Endothelial cell of umbilical vein (primary cell): ENCODE data around the gene ADAMTS6. TPM values are rescaled to one million over a fixed set of nuclear protein-coding genes. Genes with fewer than 3 reads are reported as not detected.

ENCODE experiments used
- BruUV-seq: library from RNA; stranded (reverse); fragments of 400-500 nt; replicated peaks from 2 replicates; lab custom pipeline; 2021; lab: Mats Ljungman, UMichigan
- CTCF ChIA-PET: fragments of 300-600, 350-600 bp; sonication (Branson Sonifier 250); formaldehyde crosslinking; loops from one replicate; lab custom pipeline; 2021; ENCODE audit warnings: antibody characterized with exemption, inconsistent platforms; lab: Charles Lee
- POLR2A ChIA-PET: fragments of 300-600, 350-600 bp; sonication (Branson Sonifier 250); formaldehyde crosslinking; loops from one replicate; lab custom pipeline; 2021; ENCODE audit warnings: antibody characterized with exemption, inconsistent platforms; lab: Charles Lee
- DNase-seq: peaks from one replicate; pipeline ENCODE4 v3.0.0-alpha.2; 2011; ENCODE audit warnings: low read depth, low spot score
- FAIRE-seq: peaks from 2 replicates; lab custom pipeline; 2011; peaks lifted over from hg19 to GRCh38; lab: Jason Lieb, UNC
- H2AFZ ChIP-seq: 2 replicates; pipeline ENCODE4 v1.6.0; 2012; ENCODE audit warnings: low read depth, low read length, control low read depth, inconsistent platforms
- H3K27ac ChIP-seq: 2 replicates; pipeline ENCODE4 v1.5.1; 2011; ENCODE audit warnings: low read depth, mild to moderate bottlenecking, control low read depth, low read length, moderate library complexity; ENCODE audit not compliant: insufficient read depth
- H3K27me3 ChIP-seq, 2 experiments: 2 replicates each; pipeline versions ENCODE4 v1.6.0 to v1.6.1; 2011; ENCODE audit warnings: low read length in 2 of 2, mixed read lengths in 1 of 2; ENCODE audit not compliant: control insufficient read depth in 2 of 2, insufficient read depth in 2 of 2
- H3K36me3 ChIP-seq, 2 experiments: 2 replicates in 1 of 2; 3 replicates in 1 of 2; pipeline ENCODE4 v1.5.1; 2011; ENCODE audit warnings: low read length in 2 of 2, mild to moderate bottlenecking in 1 of 2, moderate library complexity in 1 of 2; ENCODE audit not compliant: control insufficient read depth in 2 of 2, insufficient read depth in 2 of 2; ENCODE audit errors: extremely low read depth in 1 of 2
- H3K4me1 ChIP-seq: 3 replicates; pipeline ENCODE4 v1.5.1; 2011; ENCODE audit warnings: mild to moderate bottlenecking, low read length; ENCODE audit not compliant: control insufficient read depth, insufficient read depth; ENCODE audit errors: extremely low read depth
- H3K4me2 ChIP-seq: 2 replicates; pipeline ENCODE4 v1.6.1; 2011; ENCODE audit warnings: low read length, control low read depth, mixed read lengths; ENCODE audit not compliant: insufficient read depth
- H3K4me3 ChIP-seq, 3 experiments: fragments of 200-600 bp in 1 of 3; sonication (generic), shearing (Covaris generic) in 1 of 3; replicated peaks in 1 of 3; 2 replicates each; pipeline ENCODE4 v1.5.1; 2011 to 2016; ENCODE audit warnings: control low read depth in 3 of 3, low read length in 3 of 3, mild to moderate bottlenecking in 2 of 3, inconsistent platforms in 1 of 3, low read depth in 1 of 3, moderate library complexity in 1 of 3; ENCODE audit not compliant: insufficient read depth in 1 of 3
- H3K79me2 ChIP-seq: 2 replicates; pipeline ENCODE4 v1.6.0; 2012; ENCODE audit warnings: low read length, inconsistent platforms; ENCODE audit not compliant: control insufficient read depth, insufficient read depth
- H3K9ac ChIP-seq: replicated peaks from 2 replicates; pipeline ENCODE3; 2011; ENCODE audit warnings: low read length, control low read depth; ENCODE audit not compliant: insufficient read depth; ENCODE audit errors: extremely low read depth
- H3K9me1 ChIP-seq: replicated peaks from 3 replicates; pipeline ENCODE4 v1.6.0; 2011; ENCODE audit warnings: mild to moderate bottlenecking, low read length; ENCODE audit not compliant: control insufficient read depth, insufficient read depth; ENCODE audit errors: extremely low read depth
- H3K9me3 ChIP-seq: replicated peaks from 2 replicates; pipeline ENCODE4 v1.5.1; 2012; ENCODE audit warnings: low read length, inconsistent platforms; ENCODE audit not compliant: control insufficient read depth, insufficient read depth
- H4K20me1 ChIP-seq: replicated peaks from 2 replicates; pipeline ENCODE3; 2011; ENCODE audit warnings: mild to moderate bottlenecking, low read length; ENCODE audit not compliant: control insufficient read depth, insufficient read depth; ENCODE audit errors: extremely low read depth
- CTCF ChIP-seq, 2 donors: IDR thresholded peaks; 1 replicate in 1 of 2; 2 replicates in 1 of 2; pipeline ENCODE4 v1.5.1; 2011; ENCODE audit warnings: low read length in 2 of 2, mild to moderate bottlenecking in 2 of 2, moderate library complexity in 2 of 2, control low read depth in 1 of 2, inconsistent platforms in 1 of 2, low read depth in 1 of 2; ENCODE audit not compliant: insufficient read depth in 1 of 2; ENCODE audit errors: extremely low read depth in 1 of 2
- GATA2 ChIP-seq: IDR thresholded peaks from 2 replicates; pipeline ENCODE4 v1.7.0; 2011; ENCODE audit warnings: low read depth, mild to moderate bottlenecking, moderate library complexity, mixed read lengths, low read length; ENCODE audit not compliant: insufficient read length, insufficient read depth
- JUN ChIP-seq: IDR thresholded peaks from 2 replicates; pipeline ENCODE4 v1.6.1; 2011; ENCODE audit warnings: borderline replicate concordance, low read depth; ENCODE audit not compliant: insufficient read length, insufficient read depth
- MYC ChIP-seq: IDR thresholded peaks from one replicate; pipeline ENCODE4 v1.6.1; 2011; ENCODE audit warnings: mild to moderate bottlenecking, low read depth, low read length
- POLR2A ChIP-seq: IDR thresholded peaks from 2 replicates; pipeline ENCODE4 v1.6.1; 2012; ENCODE audit warnings: low read depth, mild to moderate bottlenecking, control low read depth, low read length
- POLR2AphosphoS5 ChIP-seq: IDR thresholded peaks from 2 replicates; pipeline ENCODE4 v1.6.1; 2012; ENCODE audit warnings: low read depth, mild to moderate bottlenecking, control low read depth, low read length, moderate library complexity; ENCODE audit not compliant: insufficient read depth
- dilution Hi-C: fragments of 300-500 bp; cut with MboI; formaldehyde crosslinking; loops from one replicate; pipeline ENCODE4 v1.15.0; 2019; ENCODE audit warnings: low sequenced_read_pairs; ENCODE audit not compliant: extremely low pct_ligation_motif_present
- intact Hi-C: fragments of 100-400 bp; cut with micrococcal nuclease; formaldehyde crosslinking; loops from one replicate; pipeline ENCODE4 v1.10.0; 2022
- polyA plus RNA-seq, 4 experiments: library from polyadenylated mRNA; depleted of rRNA in 3 of 4; stranded (reverse) in 3 of 4; unstranded in 1 of 4; fragments of >200 nt; gene quantifications; 2 replicates each; pipeline versions ENCODE4 v1.2.1 to v1.2.3, GENCODE V29; 2011 to 2012; ENCODE audit warnings: missing spikeins in 1 of 4
- total RNA-seq: library from RNA; stranded (reverse); gene quantifications from 2 replicates; pipeline ENCODE4 v1.2.3, GENCODE V29; 2021
- TF ChIP-seq, protein P1 (sequence below): IDR thresholded peaks from 2 replicates; pipeline ENCODE4 v1.6.1; 2011; ENCODE audit not compliant: insufficient read depth, insufficient read length

ADAMTS6 gene
- total and polyA plus RNA-seq, 2 donors (not counting 3 experiments of a cell fraction or from before 2014, with no cell fraction given) = 20.4 to 43.4 TPM

DNA sequence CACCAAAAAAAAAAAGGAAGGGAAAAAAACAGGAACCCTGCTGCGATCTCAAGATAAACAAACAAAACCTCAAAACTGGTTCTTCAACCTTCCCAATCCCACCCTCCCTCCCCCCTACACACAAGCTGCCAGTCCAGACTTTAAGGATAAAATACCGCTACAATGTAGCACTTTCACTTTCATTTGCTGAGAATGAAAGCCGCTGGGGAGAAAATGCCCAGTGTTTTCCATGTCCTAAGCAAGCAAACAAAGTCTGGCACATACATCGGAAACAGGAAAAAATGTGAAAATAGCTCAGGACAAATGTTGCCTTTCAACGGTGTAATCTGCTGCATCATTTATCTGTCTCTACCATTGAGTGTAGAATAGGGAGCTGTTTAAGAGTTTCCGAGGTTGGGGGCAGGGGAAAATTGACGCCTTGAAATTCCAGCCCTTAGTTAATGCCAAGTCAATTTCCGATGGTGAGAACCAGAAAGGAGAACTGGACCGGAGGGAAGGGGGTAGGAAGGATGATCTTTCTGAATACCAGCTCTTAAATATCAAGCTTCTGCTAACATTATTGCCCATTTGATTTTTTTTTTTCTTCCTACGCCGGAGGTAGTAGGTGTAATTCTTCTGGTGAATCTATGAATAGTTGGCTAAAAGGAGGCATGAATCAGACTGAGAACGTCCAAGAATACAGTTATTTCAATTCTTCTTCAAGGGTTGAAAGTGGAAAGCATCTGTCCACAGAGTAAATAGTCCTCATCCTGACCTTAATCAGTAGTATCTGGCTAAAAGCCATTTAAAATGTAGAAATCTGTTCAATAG, 1.2 kb upstream of the ADAMTS6 start:
- intact Hi-C loops = loop anchor here (1.0 to 5.0 kb wide), 11 partner anchors 220 to 976 kb away; partner anchors contain the start of gene RGS7BP
- H3K27ac ChIP-seq = peak overlapping the region; percentile 87
- H3K27me3 ChIP-seq = no peaks in the 10 kb centered on the region
- dilution Hi-C loops = no loop called here
- H3K9ac ChIP-seq = peak overlapping the region; percentile 94
- H3K36me3 ChIP-seq = no peaks in the 10 kb centered on the region
- peak overlapping the region; percentile 100 for H3K4me2 ChIP-seq
- H3K9me1 ChIP-seq = no peaks in the 10 kb centered on the region
- H3K9me3 ChIP-seq = no peaks in the 10 kb centered on the region
- TF ChIP-seq JUN = peak; percentile 0
- TF ChIP-seq POLR2A = peak; percentile 35
- TF ChIP-seq GATA2 = peak; percentile 15
- TF ChIP-seq, protein P1, sequence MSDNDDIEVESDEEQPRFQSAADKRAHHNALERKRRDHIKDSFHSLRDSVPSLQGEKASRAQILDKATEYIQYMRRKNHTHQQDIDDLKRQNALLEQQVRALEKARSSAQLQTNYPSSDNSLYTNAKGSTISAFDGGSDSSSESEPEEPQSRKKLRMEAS = no peak
- no peak for TF ChIP-seq POLR2AphosphoS5
- no peak for TF ChIP-seq MYC
- no peak for TF ChIP-seq CTCF (IDR thresholded peaks at IDR 0.05; ENCODE audit: extremely low read depth in 1 of 2, insufficient read depth in 1 of 2, low read depth in 1 of 2, low read length in 2 of 2)
- H3K4me1 ChIP-seq = peaks cover 24% of the 10 kb centered on the region
- CTCF ChIA-PET = interaction anchor here (0.6 to 7.8 kb wide), 64 partner anchors 8 to 888 kb away, joined by 3 to 275 read pairs (median 5); partner anchors contain the start of genes CENPK, CWC27, PPWD1 and SREK1IP1
- BruUV-seq = no TSS peak
- FAIRE-seq = peak; percentile 35
- H4K20me1 ChIP-seq = no peaks in the 10 kb centered on the region
- H3K79me2 ChIP-seq = peaks cover 34% of the 10 kb centered on the region
- DNase-seq = peak; percentile 85
- POLR2A ChIA-PET = interaction anchor here (0.9 to 1.4 kb wide), 4 partner anchors 8 to 672 kb away, joined by 3 to 6 read pairs (median 4); no protein-coding TSS in a partner anchor
- H2AFZ ChIP-seq = peak overlapping the region; percentile 93
- H3K4me3 ChIP-seq = peak overlapping the region; percentile 64 to 98 (median 96)
